NCI-H1930 (cell line): ENCODE results near the gene SSRP1.

Experiments used
- DNase-seq, 2 experiments: peaks; one replicate each; lab custom pipeline; 2025; lab: John Stamatoyannopoulos, UW

Gene SSRP1

GRCh38 chr11:57359896-57360690 lies 24.4 kb upstream of the SSRP1 start:
- DNase-seq, result no peak

DNA sequence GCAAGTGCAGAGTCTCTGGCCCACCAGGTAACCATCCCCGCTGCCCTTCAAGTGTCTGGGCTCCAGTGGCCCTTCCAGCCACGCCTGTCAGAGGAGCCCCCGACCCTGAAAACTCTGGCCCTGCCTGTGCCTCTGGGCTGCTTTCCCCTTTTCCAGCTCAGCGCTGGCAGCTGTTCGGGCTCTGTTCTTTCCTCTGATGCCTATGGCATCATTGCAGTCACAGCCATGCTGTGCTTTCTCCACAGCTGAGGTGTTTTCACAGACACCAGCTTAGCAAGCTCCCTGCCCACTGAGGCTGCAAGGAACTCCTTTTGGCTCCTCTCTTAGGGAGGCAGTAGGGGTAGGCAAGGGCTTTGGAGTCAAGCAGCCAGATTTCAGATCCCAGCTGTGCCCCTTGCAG lies 23.7 kb upstream of the SSRP1 start:
- no peak for DNase-seq

GRCh38 chr11:57358991-57359390 lies 23.3 kb upstream of the SSRP1 start:
- DNase-seq, result no peak

DNA sequence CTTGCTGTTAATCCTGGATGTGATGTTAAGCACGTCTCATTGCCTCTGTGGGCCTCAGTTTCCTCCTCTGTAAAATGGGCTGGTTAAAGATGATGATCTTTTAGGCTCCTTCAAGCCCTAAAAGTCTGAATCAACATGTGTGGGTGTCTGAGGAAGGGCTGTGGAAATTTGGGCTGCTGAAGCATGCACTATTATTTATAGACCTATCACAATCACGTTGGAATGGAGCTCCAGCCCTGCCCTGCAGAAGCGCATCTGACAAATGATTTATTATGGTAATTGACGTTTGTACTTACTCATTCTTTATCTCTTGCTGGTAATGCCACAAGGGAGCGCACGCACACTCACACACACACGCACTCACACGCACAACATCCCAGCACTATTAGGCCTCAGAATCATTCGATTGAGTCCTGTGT lies 22.9 kb upstream of the SSRP1 start:
- DNase-seq, result no peak

GRCh38 chr11:57357856-57358255 lies 22.2 kb upstream of the SSRP1 start:
- DNase-seq, result no peak

DNA sequence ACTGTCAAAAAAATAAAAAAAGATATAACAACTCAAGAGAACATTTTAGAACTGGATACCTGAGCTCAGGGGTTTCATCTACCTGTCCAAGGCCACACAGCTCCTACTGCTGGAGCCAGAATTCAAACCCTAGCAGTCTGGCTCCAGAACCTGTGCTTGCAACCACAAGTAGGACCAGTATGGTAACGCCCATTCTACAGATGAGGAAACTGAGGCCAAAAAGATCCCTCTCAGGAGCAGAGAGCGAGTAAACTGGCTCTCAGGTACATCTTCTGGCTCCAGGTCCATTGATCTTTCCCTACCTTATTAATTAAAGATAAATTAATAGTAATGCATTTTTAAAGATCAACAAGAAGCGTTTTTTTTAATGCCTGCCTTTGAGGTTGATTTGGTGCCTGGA lies 21.6 kb upstream of the SSRP1 start:
- DNase-seq, result no peak

- no peak for DNase-seq
Observed at GRCh38 chr11:57356268-57356667, 20.6 kb upstream of the SSRP1 start.

- no peak for DNase-seq
Observed at GRCh38 chr11:57354699-57355098, 19.0 kb upstream of the SSRP1 start.

DNA sequence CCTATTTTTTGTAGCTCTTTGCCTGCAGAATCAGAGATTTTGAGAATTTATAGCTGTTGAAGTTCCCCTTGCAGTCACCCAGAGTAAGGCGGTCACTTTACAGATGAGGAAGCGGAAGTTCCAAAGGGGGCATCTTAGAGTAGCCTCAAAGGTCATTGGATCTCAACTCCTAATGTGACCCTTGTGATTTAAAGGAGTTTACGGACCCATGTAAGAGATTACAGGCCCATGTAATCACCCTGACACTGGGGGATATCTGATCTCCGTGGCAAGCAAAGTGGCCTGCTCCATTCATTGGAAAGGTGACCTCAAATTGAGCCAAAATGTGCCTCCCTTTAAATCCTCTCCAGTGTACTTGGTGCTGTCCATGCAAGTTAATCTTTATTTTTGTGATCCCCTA lies 18.2 kb upstream of the SSRP1 start:
- no peak for DNase-seq

DNA sequence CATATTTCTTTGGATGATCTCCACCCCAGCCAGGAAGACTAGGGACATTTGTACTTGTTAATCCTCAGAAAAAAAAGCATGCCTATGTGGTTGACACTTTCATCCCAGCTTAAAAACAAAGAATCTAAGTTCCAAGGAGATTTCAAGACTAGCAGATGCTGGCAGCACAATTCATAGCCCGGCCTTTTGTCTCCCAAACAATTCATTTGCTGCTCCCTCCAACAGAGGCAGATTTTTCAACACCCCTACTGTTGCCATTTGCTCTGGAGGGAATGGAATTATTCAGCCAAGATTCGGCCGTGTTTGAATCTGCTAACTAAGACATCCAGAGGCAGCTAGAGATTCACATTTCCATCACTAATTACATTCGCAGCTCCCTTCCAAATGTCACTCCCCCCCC lies 17.8 kb upstream of the SSRP1 start:
- no peak for DNase-seq

- no peak for DNase-seq
Observed at GRCh38 chr11:57353036-57353435, 17.3 kb upstream of the SSRP1 start.

GRCh38 chr11:57349491-57350274 lies 14.0 kb upstream of the SSRP1 start:
- peak; percentile 11 to 56 for DNase-seq

GRCh38 chr11:57348636-57349313 lies 13.1 kb upstream of the SSRP1 start:
- no peak for DNase-seq

DNA sequence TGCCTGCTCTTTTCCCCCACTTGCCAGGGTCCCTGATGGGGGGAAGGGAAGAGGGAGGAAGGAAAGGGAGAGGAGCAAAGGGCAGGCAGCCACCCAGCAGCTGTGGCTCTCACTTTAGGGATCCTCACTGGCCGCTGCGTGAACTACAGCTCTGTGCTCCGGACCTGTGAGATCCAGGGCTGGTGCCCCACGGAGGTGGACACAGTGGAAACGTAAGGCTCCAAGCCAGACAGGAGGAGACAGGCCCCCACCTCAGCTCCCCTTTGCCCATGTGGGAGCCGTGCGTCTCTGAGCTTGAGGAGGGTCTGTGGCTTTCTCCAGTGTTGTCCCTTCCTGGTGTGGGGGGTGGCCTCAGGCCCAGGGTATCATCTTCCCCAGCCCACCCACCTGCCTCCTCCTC lies 12.4 kb upstream of the SSRP1 start:
- no peak for DNase-seq

- no peak for DNase-seq
Observed at GRCh38 chr11:57347336-57347735, 11.6 kb upstream of the SSRP1 start.

DNA sequence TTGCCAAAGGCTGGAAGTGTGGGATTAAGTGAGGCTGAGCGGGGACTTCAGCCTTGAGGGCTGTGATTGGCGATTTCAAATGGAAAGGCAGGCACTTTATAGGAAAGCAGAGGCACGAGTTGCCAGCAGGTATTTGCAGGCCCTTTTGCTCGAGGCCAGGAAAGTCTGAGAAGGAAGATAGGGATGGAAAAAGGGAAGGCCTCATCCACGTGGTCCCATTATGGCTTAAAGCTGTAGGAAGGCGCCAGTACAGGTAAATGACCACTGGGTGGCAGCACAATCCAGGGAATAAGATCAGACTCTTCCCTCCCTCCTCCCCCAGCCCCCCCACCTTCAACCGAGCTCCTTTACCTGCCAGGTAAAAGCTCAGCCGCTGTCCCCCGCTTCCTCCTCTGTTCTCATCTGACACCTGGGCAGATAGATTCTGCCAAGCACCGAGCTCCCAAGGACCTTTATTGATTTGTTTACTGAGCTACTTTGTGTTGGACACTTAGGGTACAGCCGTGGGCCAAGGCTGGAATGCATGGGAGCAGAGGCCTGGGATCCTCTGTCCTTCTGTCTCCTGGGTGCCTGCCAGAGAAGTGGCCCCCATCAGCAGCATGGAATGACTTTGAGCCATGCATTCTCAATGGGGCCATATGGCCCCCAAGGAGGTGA lies 10.0 kb upstream of the SSRP1 start:
- DNase-seq, result peak; percentile 52 to 56

DNA sequence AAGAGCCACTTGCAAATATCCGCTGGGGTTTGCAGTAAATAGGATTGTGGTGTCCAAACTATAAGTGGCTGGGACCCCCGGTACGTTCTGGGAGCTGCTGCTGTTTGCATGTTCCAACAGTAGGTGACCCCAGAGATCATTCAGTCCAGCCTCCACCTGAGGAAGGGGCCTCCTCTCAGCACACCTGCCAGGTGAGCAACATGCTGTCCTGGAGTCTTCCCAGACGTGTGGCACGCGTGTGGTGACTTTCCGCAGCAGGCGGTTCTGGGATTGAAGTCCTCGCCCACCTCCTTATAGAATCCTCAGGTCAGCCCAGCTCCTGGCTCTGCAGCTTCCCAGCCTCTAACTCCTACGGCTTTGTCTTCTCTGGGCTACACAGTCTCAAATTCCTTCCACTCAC lies 9.1 kb upstream of the SSRP1 start:
- DNase-seq, result no peak

- no peak for DNase-seq
Observed at GRCh38 chr11:57343825-57344224, 8.1 kb upstream of the SSRP1 start.

- DNase-seq, result no peak
Observed at GRCh38 chr11:57342702-57343101, 7.0 kb upstream of the SSRP1 start.

GRCh38 chr11:57341250-57341808 lies 5.6 kb upstream of the SSRP1 start:
- DNase-seq, result no peak

GRCh38 chr11:57340039-57340615 lies 4.4 kb upstream of the SSRP1 start:
- DNase-seq, result peak in 1 of 2 experiments; percentile 33

DNA sequence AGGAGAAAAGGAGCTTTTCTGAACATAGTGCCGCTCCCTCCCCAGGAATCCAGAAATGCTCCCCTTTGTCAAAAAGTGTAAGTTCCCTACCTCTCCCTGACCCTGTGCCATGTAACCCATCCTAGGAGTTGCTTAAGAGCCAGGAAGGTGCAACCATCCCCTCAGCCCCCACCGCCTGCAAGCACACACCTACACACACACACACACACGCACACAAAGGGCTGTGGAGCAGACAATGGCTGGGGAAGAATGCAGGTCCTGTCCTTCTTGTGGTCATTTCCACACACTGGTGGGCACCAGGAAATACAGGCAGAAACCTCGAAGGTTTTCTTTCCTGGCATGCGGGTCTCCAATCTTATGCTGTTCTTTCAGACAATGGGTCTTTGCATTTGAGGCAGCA lies 3.6 kb upstream of the SSRP1 start:
- DNase-seq, result no peak
